ENCODE data around the gene MICALL1.
"Not testable (repeated sequence)": the region's sequence is repeated elsewhere in the genome, so short reads cannot be mapped to it uniquely, and the experiment has no call there.

DNA sequence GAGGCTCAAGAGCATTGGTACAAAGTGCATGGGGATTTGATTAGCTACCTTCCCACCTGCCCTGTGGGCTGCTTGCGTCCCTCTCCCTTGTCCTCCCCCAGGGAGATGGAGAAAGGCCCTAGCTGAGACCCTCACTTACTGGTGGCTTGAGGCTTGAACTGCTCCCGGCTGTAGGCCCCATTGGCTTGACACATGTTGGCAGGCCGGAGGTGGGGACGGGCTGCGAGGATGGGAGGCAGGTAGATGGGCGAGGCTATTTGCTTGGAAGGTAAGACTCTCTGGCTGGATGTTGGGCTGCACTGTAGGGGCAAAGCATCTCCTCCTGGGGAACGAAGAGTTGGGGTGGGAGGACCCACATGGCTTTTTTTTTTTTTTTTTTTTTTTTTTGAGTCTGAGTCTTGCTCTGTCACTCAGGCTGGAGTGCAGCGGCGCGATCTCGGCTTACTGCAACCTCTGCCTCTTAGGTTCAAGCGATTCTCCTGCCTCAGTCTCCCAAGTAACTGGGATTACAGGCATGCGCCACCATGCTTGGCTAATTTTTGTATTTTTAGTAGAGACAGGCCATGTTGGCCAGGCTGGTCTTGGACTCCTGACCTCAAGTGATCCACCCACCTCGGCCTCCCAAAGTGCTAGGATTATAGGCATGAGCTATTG lies 41.2 kb downstream of the MICALL1 start:
- not testable (repeated sequence) for TF ChIP-seq FOXK2 (IDR thresholded peaks at IDR 0.05); SUZ12 (IDR thresholded peaks at IDR 0.05); SP1 (IDR thresholded peaks at IDR 0.05); FOXA1 (IDR thresholded peaks at IDR 0.05); BHLHE40 (IDR thresholded peaks at IDR 0.05; ENCODE audit: borderline replicate concordance); FOXM1 (IDR thresholded peaks at IDR 0.05; ENCODE audit: borderline replicate concordance); NFRKB (IDR thresholded peaks at IDR 0.05); TARDBP (IDR thresholded peaks at IDR 0.05); LEF1 (IDR thresholded peaks at IDR 0.05; ENCODE audit: borderline replicate concordance)
- TF ChIP-seq, protein P1, sequence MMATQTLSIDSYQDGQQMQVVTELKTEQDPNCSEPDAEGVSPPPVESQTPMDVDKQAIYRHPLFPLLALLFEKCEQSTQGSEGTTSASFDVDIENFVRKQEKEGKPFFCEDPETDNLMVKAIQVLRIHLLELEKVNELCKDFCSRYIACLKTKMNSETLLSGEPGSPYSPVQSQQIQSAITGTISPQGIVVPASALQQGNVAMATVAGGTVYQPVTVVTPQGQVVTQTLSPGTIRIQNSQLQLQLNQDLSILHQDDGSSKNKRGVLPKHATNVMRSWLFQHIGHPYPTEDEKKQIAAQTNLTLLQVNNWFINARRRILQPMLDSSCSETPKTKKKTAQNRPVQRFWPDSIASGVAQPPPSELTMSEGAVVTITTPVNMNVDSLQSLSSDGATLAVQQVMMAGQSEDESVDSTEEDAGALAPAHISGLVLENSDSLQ (IDR thresholded peaks at IDR 0.05), result not testable (repeated sequence)

Measured in HEK293T (cell line).